ENCODE results near the gene BFAR.
"Not testable (repeated sequence)": the region's sequence is repeated elsewhere in the genome, so short reads cannot be mapped to it uniquely, and the experiment has no call there.

BFAR gene

GRCh38 chr16:14636179-14636950 is 3.6 kb downstream of the BFAR start:
- DNase-seq = not testable (repeated sequence)

- not testable (repeated sequence) for DNase-seq
These were observed 4.1 kb downstream of the BFAR start for GRCh38 chr16:14636951-14637240.

- no peak for DNase-seq
These were observed 7.8 kb downstream of the BFAR start for GRCh38 chr16:14640538-14640937.

- DNase-seq = no peak
These were observed 8.5 kb downstream of the BFAR start for GRCh38 chr16:14641206-14641605.

GRCh38 chr16:14641926-14642325 is 9.2 kb downstream of the BFAR start:
- DNase-seq = no peak

- DNase-seq = no peak
These were observed 17.1 kb downstream of the BFAR start for GRCh38 chr16:14649816-14650215.

GRCh38 chr16:14650629-14651028 is 17.9 kb downstream of the BFAR start:
- no peak for DNase-seq

GRCh38 chr16:14652726-14653125 is 20.0 kb downstream of the BFAR start:
- no peak for DNase-seq

GRCh38 chr16:14658063-14658462 is 25.3 kb downstream of the BFAR start:
- DNase-seq = no peak

GRCh38 chr16:14667347-14668266 is 34.9 kb downstream of the BFAR start:
- no peak for DNase-seq

GRCh38 chr16:14668556-14669223 is 35.9 kb downstream of the BFAR start:
- no peak for DNase-seq

- no peak for DNase-seq
These were observed 37.0 kb downstream of the BFAR start for GRCh38 chr16:14669776-14670175.

GRCh38 chr16:14672403-14672971 is 39.7 kb downstream of the BFAR start:
- no peak for DNase-seq

GRCh38 chr16:14676633-14677032 is 43.9 kb downstream of the BFAR start:
- no peak for DNase-seq

- DNase-seq = no peak
These were observed 44.9 kb downstream of the BFAR start for GRCh38 chr16:14677627-14678026.

GRCh38 chr16:14678748-14679497 is 46.2 kb downstream of the BFAR start:
- DNase-seq = no peak

- DNase-seq = not testable (repeated sequence)
These were observed 47.6 kb downstream of the BFAR start for GRCh38 chr16:14680396-14680795.

GRCh38 chr16:14681115-14681514 is 48.4 kb downstream of the BFAR start:
- no peak for DNase-seq

GRCh38 chr16:14682121-14682520 is 49.4 kb downstream of the BFAR start:
- no peak for DNase-seq

GRCh38 chr16:14685870-14686793 is 53.4 kb downstream of the BFAR start:
- not testable (repeated sequence) for DNase-seq

- DNase-seq = not testable (repeated sequence)
These were observed 61.4 kb downstream of the BFAR start, which contains the start of gene PLA2G10 for GRCh38 chr16:14694129-14694528. PLA2G10 (minus strand) TSS chr16:14694308; CDS start chr16:14694229, 79 bp downstream.
